ENCODE measurements around the gene PPP3CB. TPM values are rescaled to one million over a fixed set of nuclear protein-coding genes. Genes with fewer than 3 reads are reported as not detected.
"Not testable (repeated sequence)": the region's sequence is repeated elsewhere in the genome, so short reads cannot be mapped to it uniquely, and the experiment has no call there.

Gene PPP3CB
- total RNA-seq, 1 donor from 2014 or later = 42.4 TPM

GRCh38 chr10:73399063-73399462 lies 96.8 kb downstream of the PPP3CB start:
- no peaks in the 10 kb centered on the region for H3K4me1 Mint-ChIP-seq (ENCODE audit: unreplicated experiment)
- no peaks in the 10 kb centered on the region for H3K27me3 Mint-ChIP-seq
- no peaks in the 10 kb centered on the region for H3K9me3 Mint-ChIP-seq
- no peak for DNase-seq (ENCODE audit: extremely low spot score, unreplicated experiment)
- H3K36me3 Mint-ChIP-seq = peaks cover 23% of the 10 kb centered on the region
- no peak overlapping the region for H3K4me3 Mint-ChIP-seq
- TF ChIP-seq CTCF (conservative IDR thresholded peaks at IDR 0.05) = no peak
- no peak overlapping the region for H3K27ac Mint-ChIP-seq

- Mint-ChIP-seq H3K27me3 (no peaks in the 10 kb centered on the region), H3K36me3 (peaks cover 26% of the 10 kb centered on the region), H3K4me3 (no peak overlapping the region), H3K9me3 (no peaks in the 10 kb centered on the region), H3K4me1 (ENCODE audit: unreplicated experiment) (no peaks in the 10 kb centered on the region), H3K27ac (no peak overlapping the region)
- peak; percentile 29 for TF ChIP-seq CTCF (conservative IDR thresholded peaks at IDR 0.05)
- no peak for DNase-seq (ENCODE audit: extremely low spot score, unreplicated experiment)
These were observed 97.8 kb downstream of the PPP3CB start for GRCh38 chr10:73398024-73398423.

DNA sequence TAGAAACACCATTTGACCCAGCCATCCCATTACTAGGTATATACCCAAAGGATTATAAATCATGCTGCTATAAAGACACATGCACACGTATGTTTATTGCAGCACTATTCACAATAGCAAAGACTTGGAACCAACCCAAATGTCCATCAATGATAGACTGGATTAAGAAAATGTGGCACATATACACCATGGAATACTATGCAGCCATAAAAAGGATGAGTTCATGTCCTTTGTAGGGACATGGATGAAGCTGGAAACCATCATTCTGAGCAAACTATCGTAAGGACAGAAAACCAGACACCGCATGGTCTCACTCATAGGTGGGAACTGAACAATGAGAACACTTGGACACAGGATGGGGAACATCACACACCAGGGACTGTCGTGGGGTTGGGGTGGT lies 101.5 kb downstream of the PPP3CB start:
- H3K4me3 Mint-ChIP-seq; H3K27me3 Mint-ChIP-seq; H3K27ac Mint-ChIP-seq; H3K9me3 Mint-ChIP-seq; H3K4me1 Mint-ChIP-seq (ENCODE audit: unreplicated experiment); DNase-seq (ENCODE audit: extremely low spot score, unreplicated experiment): not testable (repeated sequence)
- H3K36me3 Mint-ChIP-seq = peaks cover 36% of the 10 kb centered on the region

GRCh38 chr10:73388228-73388627 lies 107.6 kb downstream of the PPP3CB start:
- Mint-ChIP-seq H3K36me3 (peaks cover 24% of the 10 kb centered on the region), H3K4me3 (no peak overlapping the region), H3K9me3 (no peaks in the 10 kb centered on the region), H3K27ac (no peak overlapping the region), H3K4me1 (ENCODE audit: unreplicated experiment) (no peaks in the 10 kb centered on the region), H3K27me3 (no peaks in the 10 kb centered on the region)
- no peak for DNase-seq (ENCODE audit: extremely low spot score, unreplicated experiment)
- no peak for TF ChIP-seq CTCF (conservative IDR thresholded peaks at IDR 0.05)

DNA sequence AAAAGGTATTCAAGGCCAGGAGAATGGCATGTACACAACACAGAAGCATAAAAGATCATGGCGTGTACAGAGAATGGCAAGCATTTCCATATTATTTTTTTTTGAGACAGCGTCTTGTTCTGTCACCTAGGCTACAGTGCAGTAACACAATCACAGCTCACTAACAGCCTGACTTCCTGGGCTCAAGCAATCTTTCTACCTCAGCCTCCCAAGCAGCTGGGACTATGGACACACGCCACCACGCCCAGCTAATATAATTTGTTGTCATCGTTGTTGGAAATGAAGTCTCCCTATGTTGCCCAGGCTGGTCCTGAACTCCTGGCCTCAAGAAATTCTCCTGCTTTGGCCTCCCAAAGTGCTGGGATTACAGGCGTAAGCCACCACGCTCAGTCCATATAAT lies 109.2 kb downstream of the PPP3CB start:
- no peak for DNase-seq (ENCODE audit: extremely low spot score, unreplicated experiment)
- TF ChIP-seq CTCF (conservative IDR thresholded peaks at IDR 0.05) = no peak
- Mint-ChIP-seq H3K4me1 (ENCODE audit: unreplicated experiment) (no peaks in the 10 kb centered on the region), H3K9me3 (no peaks in the 10 kb centered on the region), H3K36me3 (peaks cover 27% of the 10 kb centered on the region), H3K4me3 (no peak overlapping the region), H3K27me3 (no peaks in the 10 kb centered on the region), H3K27ac (no peak overlapping the region)

Other genes starting within 250 kb of the PPP3CB start
- 28.6 and 41.8 TPM in 2 replicates for gene DNAJC9, start 248.8 kb downstream of the PPP3CB start, total RNA-seq (ENCODE audit: low replicate concordance)
- gene MRPS16, start 243.4 kb downstream of the PPP3CB start, total RNA-seq (ENCODE audit: low replicate concordance) = 107 and 115 TPM in 2 replicates
- 4.9 and 9.7 TPM in 2 replicates for gene CFAP70, start 137.2 kb downstream of the PPP3CB start, total RNA-seq (ENCODE audit: low replicate concordance)
- gene ANXA7, start 82.0 kb downstream of the PPP3CB start, total RNA-seq (ENCODE audit: low replicate concordance) = 60.6 and 72.5 TPM in 2 replicates
- 1.8 and 2.8 TPM in 2 replicates for gene MSS51, start 62.5 kb downstream of the PPP3CB start, total RNA-seq (ENCODE audit: low replicate concordance)
- 45.5 and 54.5 TPM in 2 replicates for gene USP54, start 95.3 kb upstream of the PPP3CB start, total RNA-seq (ENCODE audit: low replicate concordance)
- gene MYOZ1, start 145.4 kb upstream of the PPP3CB start, total RNA-seq (ENCODE audit: low replicate concordance) = 0.36 and 0.82 TPM in 2 replicates
- gene SYNPO2L, start 160.0 kb upstream of the PPP3CB start, total RNA-seq (ENCODE audit: low replicate concordance) = 0.27 TPM in 1 of 2 replicates, not detected in the other
- gene AGAP5, start 202.1 kb upstream of the PPP3CB start, total RNA-seq (ENCODE audit: low replicate concordance) = 4.7 and 10.3 TPM in 2 replicates
- gene SEC24C, start 248.3 kb upstream of the PPP3CB start, total RNA-seq (ENCODE audit: low replicate concordance) = 75.5 and 90.3 TPM in 2 replicates